Heart left ventricle (tissue), 13 donors: ENCODE data around the gene NEDD9.

Experiments
- CTCF ChIP-seq, 12 donors: fragments of 200-600 bp; sonication (generic) in 4 of 12; IDR thresholded peaks; one replicate each; pipeline versions ENCODE4 v1.5.0 to v1.8.0; 2018 to 2022; ENCODE audit warnings: antibody characterized with exemption in 12 of 12, mild to moderate bottlenecking in 5 of 12
- POLR2A ChIP-seq, 2 donors: fragments of 450-650 bp; IDR thresholded peaks; one replicate each; pipeline ENCODE4 v1.6.1; 2017; ENCODE audit warnings: antibody characterized with exemption in 2 of 2, mild to moderate bottlenecking in 2 of 2, moderate library complexity in 2 of 2
- donor health status: ischemic (EF 13 %, LVEDD 7.1; RV severe dilation, severe dysfunction).
- donor health status: DM: no; HTN: yes; CAD: no.
- donor health status: DM: no; HTN: no; CAD: no.
- donor health status: ischemic (EF 25% LVEDD 6.9; RV normal size, moderate dysfunction).
- donor health status: ischemic (EF 25% LVEDD 5.7; RV mildly dilated, moderate dysfunction).
- donor health status: ischemic (EF 35%, LVEDD 5.7; RV mildly dilated, moderate dysfunction).
- donor health status: nonischemic (EF 11% LVEDD 7.7; RV severe dilation, severe dysfunction).
- donor health status: DM: yes; HTN: yes; CAD: no.
- donor health status: PGD.
- donor health status: ischemic (EF 29% LVEDD 5.4; RV normal size, mild dysfunction).
- donor health status: nonischemic (EF 23%, LVEDD 6.1; RV moderate dilation, normal function).

GRCh38 chr6:11236915-11237314 is 4.4 kb upstream of the NEDD9 start:
- TF ChIP-seq POLR2A (IDR thresholded peaks at IDR 0.05): no peak
- no peak for TF ChIP-seq CTCF (IDR thresholded peaks at IDR 0.05)
